Thyroid gland (tissue), 4 donors: ENCODE measurements around the gene NEDD4L. TPM values are rescaled to one million over a fixed set of nuclear protein-coding genes. Genes with fewer than 3 reads are reported as not detected.

Experiments used
- DNase-seq, 2 donors: peaks; one replicate each; pipeline ENCODE4 v3.0.0-alpha.2; 2019
- H3K27ac ChIP-seq, 3 donors: fragments of 200-600 bp; sonication (generic); 1 replicate in 2 of 3; 2 replicates in 1 of 3; pipeline ENCODE4 v1.5.1; 2016 to 2019; ENCODE audit warnings: mild to moderate bottlenecking in 1 of 3, moderate library complexity in 1 of 3
- H3K27me3 ChIP-seq: fragments of 200-600 bp; sonication (generic); one replicate; pipeline ENCODE4 v1.5.1; 2019
- H3K36me3 ChIP-seq, 2 donors: fragments of 200-600 bp; sonication (generic); one replicate each; pipeline ENCODE4 v1.5.1; 2016 to 2019
- H3K4me1 ChIP-seq, 2 donors: fragments of 200-600 bp; sonication (generic); one replicate each; pipeline ENCODE4 v1.5.1; 2017 to 2019
- H3K4me3 ChIP-seq, 3 donors: fragments of 200-600 bp; sonication (generic); replicated peaks in 1 of 3; 1 replicate in 2 of 3; 2 replicates in 1 of 3; pipeline ENCODE4 v1.5.1; 2016; ENCODE audit warnings: mild to moderate bottlenecking in 1 of 3
- H3K9me3 ChIP-seq: fragments of 200-600 bp; sonication (generic); one replicate; pipeline ENCODE4 v1.5.1; 2017
- CTCF ChIP-seq, 6 experiments: fragments of 200-600 bp in 3 of 6; fragments of 450-650 bp in 3 of 6; sonication (generic) in 3 of 6; IDR thresholded peaks; one replicate each; pipeline ENCODE4 v1.5.1; 2016 to 2019; ENCODE audit warnings: antibody characterized with exemption in 6 of 6, mild to moderate bottlenecking in 2 of 6, inconsistent platforms in 1 of 6, moderate library complexity in 1 of 6
- POLR2A ChIP-seq, 2 donors: fragments of 450-650 bp; IDR thresholded peaks; one replicate each; pipeline ENCODE4 v1.6.1; 2017; ENCODE audit warnings: antibody characterized with exemption in 2 of 2, mild to moderate bottlenecking in 2 of 2, moderate library complexity in 1 of 2
- WGBS, 2 donors: methylation state at CpG; one replicate each; pipeline ENCODE4 v1.1.5; 2017; 5-methylcytosine and 5-hydroxymethylcytosine counted together
- intact Hi-C: fragments of 100-400 bp; cut with DNase I; formaldehyde crosslinking; loops from one replicate; pipeline ENCODE4 v1.15.1; 2023
- total RNA-seq, 4 donors: library from RNA; depleted of rRNA; stranded (reverse); fragments of >200 nt; gene quantifications; one replicate each; pipeline ENCODE4 v1.2.3, GENCODE V29; 2016

The NEDD4L gene
- total RNA-seq, 4 donors from 2014 or later = 61.5 to 105 (median 78.0) TPM

GRCh38 chr18:58320907-58321561 is 277.0 kb downstream of the NEDD4L start:
- H3K27ac ChIP-seq = no peak overlapping the region
- H3K36me3 ChIP-seq = no peaks in the 10 kb centered on the region
- H3K4me1 ChIP-seq = peaks cover 9 to 29% of the 10 kb centered on the region in 2 donors
- WGBS, 2 donors = 81 to 86% methylated on average over 3 of the region's 3 CpGs
- TF ChIP-seq POLR2A (IDR thresholded peaks at IDR 0.05) (no peak), CTCF (IDR thresholded peaks at IDR 0.05) (no peak)
- intact Hi-C loops = loop anchor here (10.0 kb wide), 1 partner anchor 186 kb away; no protein-coding TSS in a partner anchor
- H3K27me3 ChIP-seq = no peaks in the 10 kb centered on the region
- H3K4me3 ChIP-seq = no peak overlapping the region
- no peak for DNase-seq
- no peaks in the 10 kb centered on the region for H3K9me3 ChIP-seq

DNA sequence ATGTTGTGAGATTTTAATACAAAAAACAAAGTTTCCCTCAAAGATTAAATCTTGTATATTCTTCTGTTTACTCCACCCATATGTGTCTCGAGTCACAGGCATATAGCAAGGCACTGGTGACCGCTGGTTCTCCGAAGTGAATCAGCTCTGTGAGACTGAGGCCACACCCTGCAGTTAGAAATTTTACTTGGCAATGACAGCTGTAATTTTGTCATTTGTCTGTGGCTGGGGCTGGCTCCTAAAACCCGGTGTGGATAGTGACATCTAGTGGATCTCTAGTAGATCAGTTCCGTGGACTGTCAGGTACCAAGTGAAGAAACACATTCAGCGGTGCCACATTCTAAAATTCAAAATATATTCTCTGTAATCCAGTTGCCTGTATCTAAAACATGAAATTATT is 278.0 kb downstream of the NEDD4L start:
- H3K4me3 ChIP-seq = no peak overlapping the region
- intact Hi-C loops = loop anchor here (10.0 kb wide), 1 partner anchor 187 kb away; no protein-coding TSS in a partner anchor
- H3K27ac ChIP-seq = peak overlapping the region in 1 of 3 donors; percentile 15
- WGBS, 2 donors = 6 to 35% methylated on average over 6 of the region's 6 CpGs
- H3K9me3 ChIP-seq = no peaks in the 10 kb centered on the region
- H3K27me3 ChIP-seq = no peaks in the 10 kb centered on the region
- peak; percentile 61 to 74 for DNase-seq
- H3K4me1 ChIP-seq = peaks cover 9 to 27% of the 10 kb centered on the region in 2 donors
- no peaks in the 10 kb centered on the region for H3K36me3 ChIP-seq
- TF ChIP-seq CTCF (IDR thresholded peaks at IDR 0.05) (peak; percentile 19 to 81 (median 54)), POLR2A (IDR thresholded peaks at IDR 0.05) (no peak)

DNA sequence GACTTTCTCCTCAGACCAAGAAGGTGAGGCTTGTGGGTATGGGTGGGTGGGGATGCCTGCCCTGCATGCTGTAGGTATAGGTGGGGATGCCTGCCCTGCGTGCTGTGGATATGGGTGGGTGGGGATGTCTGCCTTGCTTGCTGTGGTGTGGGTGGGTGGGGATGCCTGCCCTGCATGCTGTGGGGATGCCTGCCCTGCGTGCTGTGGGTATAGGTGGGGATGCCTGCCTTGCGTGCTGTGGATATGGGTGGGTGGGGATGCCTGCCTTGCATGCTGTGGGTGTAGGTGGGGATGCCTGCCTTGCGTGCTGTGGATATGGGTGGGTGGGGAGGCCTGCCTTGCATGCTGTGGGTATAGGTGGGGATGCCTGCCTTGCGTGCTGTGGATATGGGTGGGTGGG is 278.4 kb downstream of the NEDD4L start:
- peaks cover 9 to 27% of the 10 kb centered on the region in 2 donors for H3K4me1 ChIP-seq
- H3K9me3 ChIP-seq = no peaks in the 10 kb centered on the region
- no peaks in the 10 kb centered on the region for H3K27me3 ChIP-seq
- 84 to 94% methylated on average over 4 to 5 of the region's 5 CpGs for WGBS, 2 donors
- H3K27ac ChIP-seq = no peak overlapping the region
- DNase-seq = no peak
- H3K36me3 ChIP-seq = no peaks in the 10 kb centered on the region
- TF ChIP-seq POLR2A (IDR thresholded peaks at IDR 0.05) = no peak
- no peak for TF ChIP-seq CTCF (IDR thresholded peaks at IDR 0.05)
- intact Hi-C loops = loop anchor here (10.0 kb wide), 1 partner anchor 188 kb away; no protein-coding TSS in a partner anchor
- H3K4me3 ChIP-seq = no peak overlapping the region

DNA sequence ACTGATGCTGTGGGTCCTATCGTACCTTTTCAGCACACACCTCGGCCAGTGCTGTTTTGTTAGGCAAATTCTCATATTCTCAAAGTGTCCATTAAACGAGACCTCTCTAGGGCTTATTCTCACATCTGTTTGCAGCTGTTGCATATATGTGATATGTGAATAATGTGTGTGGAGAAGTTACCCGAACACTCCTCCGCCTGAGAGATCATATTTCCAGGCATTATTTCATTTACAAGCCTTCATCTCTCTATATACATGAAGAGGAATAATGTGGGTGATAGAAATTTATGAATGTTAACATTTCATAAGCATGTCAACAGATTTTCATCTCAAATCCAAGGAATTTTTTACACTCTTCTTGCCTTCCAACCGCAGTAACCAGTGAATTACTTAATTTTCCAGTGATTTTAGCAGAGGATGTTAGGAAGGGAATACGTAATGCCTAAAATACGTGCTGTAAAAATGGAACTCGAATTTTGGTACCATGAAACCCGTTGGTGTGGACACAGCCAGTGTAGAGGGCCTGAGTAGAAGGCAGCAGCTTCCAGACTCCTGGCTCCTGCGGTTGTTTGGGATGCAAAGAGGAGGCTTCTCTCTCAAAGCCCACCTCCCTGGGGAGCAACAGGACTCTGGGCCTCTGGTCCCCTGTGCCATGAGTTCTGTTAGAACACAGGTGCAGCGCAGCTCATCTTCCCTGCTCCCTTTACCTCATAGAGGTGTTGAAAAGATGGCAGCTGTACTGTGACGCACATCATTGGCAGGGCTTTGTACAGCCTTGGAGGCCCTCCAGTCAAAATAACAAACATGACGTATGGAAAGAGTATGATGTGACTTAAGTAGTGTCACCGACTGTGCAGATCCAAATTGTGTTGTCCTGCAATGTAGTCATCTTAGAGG is 280.1 kb downstream of the NEDD4L start:
- no peak for DNase-seq
- Histone ChIP-seq H3K36me3 (no peaks in the 10 kb centered on the region), H3K4me1 (peaks cover 6 to 20% of the 10 kb centered on the region in 2 donors), H3K27me3 (no peaks in the 10 kb centered on the region), H3K27ac (no peak overlapping the region), H3K4me3 (no peak overlapping the region), H3K9me3 (no peaks in the 10 kb centered on the region)
- intact Hi-C loops = loop anchor here (10.0 kb wide), 1 partner anchor 189 kb away; no protein-coding TSS in a partner anchor
- TF ChIP-seq CTCF (IDR thresholded peaks at IDR 0.05) = no peak
- 91 to 92% methylated on average over 15 of the region's 15 CpGs for WGBS, 2 donors
